GM23248 (cell line): ENCODE results near the gene ACTL10. TPM values are rescaled to one million over a fixed set of nuclear protein-coding genes. Genes with fewer than 3 reads are reported as not detected.
A peak's percentile ranks its signal among the peaks of the same experiment; 100 is the strongest.

ENCODE experiments used
- DNase-seq: peaks from one replicate; pipeline ENCODE4 v3.0.0-alpha.2; 2015
- H2AFZ ChIP-seq: fragments of 200-600 bp; sonication (generic); 2 replicates; pipeline ENCODE4 v1.6.1; 2016; ENCODE audit warnings: antibody characterized with exemption
- H3F3A ChIP-seq: fragments of 200-600 bp; sonication (generic); 2 replicates; pipeline ENCODE4 v1.6.1; 2016; ENCODE audit warnings: mild to moderate bottlenecking, antibody characterized with exemption, mixed run types; ENCODE audit not compliant: insufficient read depth
- H3K27ac ChIP-seq: fragments of 200-600 bp; sonication (generic); 2 replicates; pipeline ENCODE4 v1.5.1; 2016; ENCODE audit warnings: mild to moderate bottlenecking
- H3K27me3 ChIP-seq: fragments of 200-600 bp; sonication (generic); replicated peaks from 2 replicates; pipeline ENCODE4 v1.6.1; 2016; ENCODE audit warnings: mild to moderate bottlenecking; ENCODE audit not compliant: insufficient read depth
- H3K36me3 ChIP-seq: fragments of 200-600 bp; sonication (generic); 2 replicates; pipeline ENCODE4 v1.6.1; 2016; ENCODE audit warnings: low read depth, mild to moderate bottlenecking
- H3K4me1 ChIP-seq: fragments of 200-600 bp; sonication (generic); 2 replicates; pipeline ENCODE4 v1.6.1; 2016; ENCODE audit warnings: mild to moderate bottlenecking; ENCODE audit not compliant: insufficient read depth
- H3K4me2 ChIP-seq: fragments of 200-600 bp; sonication (generic); one replicate; pipeline ENCODE4 v1.6.1; 2016; ENCODE audit warnings: mild to moderate bottlenecking; ENCODE audit not compliant: unreplicated experiment
- H3K4me3 ChIP-seq: fragments of 200-600 bp; sonication (generic); 2 replicates; pipeline ENCODE4 v1.5.1; 2016; ENCODE audit warnings: mild to moderate bottlenecking
- H3K79me2 ChIP-seq: fragments of 200-600 bp; sonication (generic); 2 replicates; pipeline ENCODE4 v1.6.1; 2016; ENCODE audit warnings: mild to moderate bottlenecking; ENCODE audit not compliant: insufficient read depth
- H3K9ac ChIP-seq: fragments of 200-600 bp; sonication (generic); 2 replicates; pipeline ENCODE4 v1.6.1; 2016; ENCODE audit warnings: mild to moderate bottlenecking
- H3K9me2 ChIP-seq: fragments of 200-600 bp; sonication (generic); 2 replicates; pipeline ENCODE4 v1.6.1; 2016; ENCODE audit warnings: mixed run types, mild to moderate bottlenecking, moderate library complexity; ENCODE audit not compliant: insufficient read depth
- H3K9me3 ChIP-seq: fragments of 200-600 bp; sonication (generic); one replicate; pipeline ENCODE4 v1.6.1; 2017; ENCODE audit warnings: low read depth
- H4K20me1 ChIP-seq: fragments of 200-600 bp; sonication (generic); 2 replicates; pipeline ENCODE4 v1.6.0; 2016; ENCODE audit not compliant: insufficient read depth
- EZH2 ChIP-seq: fragments of 200-600 bp; sonication (generic); IDR thresholded peaks from 2 replicates; pipeline ENCODE4 v1.6.1; 2018; ENCODE audit warnings: antibody characterized with exemption, mild to moderate bottlenecking; ENCODE audit not compliant: insufficient read depth, poor library complexity, severe bottlenecking
- EZH2phosphoT487 ChIP-seq: fragments of 200-600 bp; sonication (generic); IDR thresholded peaks from 2 replicates; pipeline ENCODE4 v1.6.1; 2018; ENCODE audit warnings: antibody characterized with exemption, moderate library complexity, mild to moderate bottlenecking, low read depth; ENCODE audit not compliant: insufficient read depth
- WGBS, 2 experiments: methylation state at CpG; one replicate each; pipeline ENCODE4 v1.1.6; 2015 to 2017; ENCODE audit warnings: low lambda C conversion rate in 2 of 2, low coverage in 1 of 2; ENCODE audit errors: missing lambda C conversion rate in 2 of 2; 5-methylcytosine and 5-hydroxymethylcytosine counted together
- in situ Hi-C: fragments of 300-500 bp; cut with MboI; formaldehyde crosslinking; loops from 2 replicates; pipeline ENCODE4 v1.15.0; 2020
- polyA plus RNA-seq: library from polyadenylated mRNA; unstranded; fragments of >200 nt; fragmentation: Nextera tagmentation; extraction: Ambion mirVana; gene quantifications from 2 replicates; pipeline ENCODE4 v1.2.1, GENCODE V29; 2016
- total RNA-seq: library from RNA; depleted of rRNA; stranded (reverse); fragments of >200 nt; shearing (Covaris generic); gene quantifications from 2 replicates; pipeline ENCODE4 v1.2.3, GENCODE V29; 2014

The ACTL10 gene
- total and polyA plus RNA-seq, 2 experiments from 2014 or later = 1.7 to 3.4 TPM

GRCh38 chr20:33647603-33648395 is 18.9 kb upstream of the ACTL10 start:
- peak overlapping the region; percentile 11; the same call in 1 of the 2 replicates for H3K9ac ChIP-seq
- peaks cover 18% of the 10 kb centered on the region for H3K4me1 ChIP-seq
- peaks cover 8% of the 10 kb centered on the region; the same call in 1 of the 2 replicates for H3K36me3 ChIP-seq
- H3K9me3 ChIP-seq = no peaks in the 10 kb centered on the region
- no peaks in the 10 kb centered on the region for H4K20me1 ChIP-seq
- no peaks in the 10 kb centered on the region for H3K27me3 ChIP-seq
- DNase-seq = peak; percentile 72
- peaks cover 15% of the 10 kb centered on the region; the same call in 1 of the 2 replicates for H3F3A ChIP-seq
- peak overlapping the region; percentile 38 for H3K4me2 ChIP-seq
- in situ Hi-C loops = loop anchor here (10.0 kb wide), 1 partner anchor 63 kb away; no protein-coding TSS in a partner anchor
- TF ChIP-seq EZH2 = no peak
- no peak for TF ChIP-seq EZH2phosphoT487
- H3K79me2 ChIP-seq = no peaks in the 10 kb centered on the region
- no peak overlapping the region for H2AFZ ChIP-seq
- H3K27ac ChIP-seq = peak overlapping the region; percentile 24; the same call in 1 of the 2 replicates
- H3K4me3 ChIP-seq = no peak overlapping the region
- 39 to 42% methylated on average over 11 of the region's 11 CpGs for WGBS, 2 experiments
- H3K9me2 ChIP-seq = no peaks in the 10 kb centered on the region

- no peak overlapping the region for H3K27ac ChIP-seq
- peaks cover 8% of the 10 kb centered on the region; the same call in 1 of the 2 replicates for H3K36me3 ChIP-seq
- 50 to 54% methylated on average over 14 of the region's 14 CpGs for WGBS, 2 experiments
- in situ Hi-C loops = loop anchor here (10.0 kb wide), 1 partner anchor 64 kb away; no protein-coding TSS in a partner anchor
- H2AFZ ChIP-seq = no peak overlapping the region
- H3K4me2 ChIP-seq = no peak overlapping the region
- H3K27me3 ChIP-seq = no peaks in the 10 kb centered on the region
- H3K9me2 ChIP-seq = no peaks in the 10 kb centered on the region
- H3K4me1 ChIP-seq = peaks cover 18% of the 10 kb centered on the region
- H4K20me1 ChIP-seq = no peaks in the 10 kb centered on the region
- no peak overlapping the region for H3K9ac ChIP-seq
- DNase-seq = peak; percentile 58
- H3K79me2 ChIP-seq = no peaks in the 10 kb centered on the region
- peaks cover 15% of the 10 kb centered on the region; the same call in 1 of the 2 replicates for H3F3A ChIP-seq
- H3K4me3 ChIP-seq = no peak overlapping the region
- H3K9me3 ChIP-seq = no peaks in the 10 kb centered on the region
- no peak for TF ChIP-seq EZH2
- TF ChIP-seq EZH2phosphoT487 = no peak
Measured at GRCh38 chr20:33648396-33649004, 18.2 kb upstream of the ACTL10 start.

GRCh38 chr20:33649201-33649681 is 17.5 kb upstream of the ACTL10 start:
- H3K9me2 ChIP-seq = no peaks in the 10 kb centered on the region
- H3K79me2 ChIP-seq = no peaks in the 10 kb centered on the region
- DNase-seq = peak; percentile 54
- H3K4me1 ChIP-seq = peaks cover 18% of the 10 kb centered on the region
- H3K4me2 ChIP-seq = no peak overlapping the region
- peaks cover 8% of the 10 kb centered on the region; the same call in 1 of the 2 replicates for H3K36me3 ChIP-seq
- H3K4me3 ChIP-seq = no peak overlapping the region
- no peak overlapping the region for H3K27ac ChIP-seq
- no peaks in the 10 kb centered on the region for H3K27me3 ChIP-seq
- no peaks in the 10 kb centered on the region for H4K20me1 ChIP-seq
- no peak for TF ChIP-seq EZH2
- no peak for TF ChIP-seq EZH2phosphoT487
- in situ Hi-C loops = loop anchor here (10.0 kb wide), 1 partner anchor 64 kb away; no protein-coding TSS in a partner anchor
- 35 to 36% methylated on average over 19 of the region's 19 CpGs for WGBS, 2 experiments
- no peaks in the 10 kb centered on the region for H3K9me3 ChIP-seq
- no peak overlapping the region for H3K9ac ChIP-seq
- peaks cover 15% of the 10 kb centered on the region; the same call in 1 of the 2 replicates for H3F3A ChIP-seq
- no peak overlapping the region for H2AFZ ChIP-seq

- in situ Hi-C loops = loop anchor here (10.0 kb wide), 1 partner anchor 185 kb away; no protein-coding TSS in a partner anchor
- H3K9me3 ChIP-seq = no peaks in the 10 kb centered on the region
- H3K4me3 ChIP-seq = no peak overlapping the region
- DNase-seq = peak; percentile 22
- no peaks in the 10 kb centered on the region for H3K27me3 ChIP-seq
- H3K4me1 ChIP-seq = peaks cover 18% of the 10 kb centered on the region
- no peak overlapping the region for H3K27ac ChIP-seq
- WGBS, 2 experiments = 62 to 65% methylated on average over 11 of the region's 11 CpGs
- no peaks in the 10 kb centered on the region for H4K20me1 ChIP-seq
- H3K4me2 ChIP-seq = no peak overlapping the region
- H3K79me2 ChIP-seq = no peaks in the 10 kb centered on the region
- TF ChIP-seq EZH2 = no peak
- TF ChIP-seq EZH2phosphoT487 = no peak
- H3K36me3 ChIP-seq = peaks cover 3% of the 10 kb centered on the region; the same call in 1 of the 2 replicates
- H3F3A ChIP-seq = peaks cover 15% of the 10 kb centered on the region; the same call in 1 of the 2 replicates
- H2AFZ ChIP-seq = no peak overlapping the region
- H3K9me2 ChIP-seq = no peaks in the 10 kb centered on the region
- H3K9ac ChIP-seq = no peak overlapping the region
Measured at GRCh38 chr20:33650111-33650752, 16.5 kb upstream of the ACTL10 start.
